ENCODE measurements around the gene ADAMTS7. TPM values are rescaled to one million over a fixed set of nuclear protein-coding genes. Genes with fewer than 3 reads are reported as not detected.
"Not testable (repeated sequence)": the region's sequence is repeated elsewhere in the genome, so short reads cannot be mapped to it uniquely, and the experiment has no call there.

Gene ADAMTS7
- total and polyA plus RNA-seq, 2 donors (not counting 1 experiment from before 2014, with no cell fraction given) = 7.9 TPM

GRCh38 chr15:78796510-78796909 is 14.8 kb downstream of the ADAMTS7 start:
- Histone ChIP-seq H3K36me3 (ENCODE audit: control insufficient read depth, insufficient read depth, low read length) (no peaks in the 10 kb centered on the region), H3K4me3 (replicated peaks in 1 of 4; ENCODE audit: control extremely low read depth in 1 of 4, insufficient read depth in 1 of 4, low read depth in 3 of 4, low read length in 4 of 4) (no peak overlapping the region), H3K9me3 (ENCODE audit: control insufficient read depth, insufficient read depth, low read depth, low read length) (no peaks in the 10 kb centered on the region), H2AFZ (ENCODE audit: low read length) (no peak overlapping the region), H3K4me1 (ENCODE audit: control insufficient read depth, extremely low read depth, insufficient read depth, low read length) (peaks cover 4% of the 10 kb centered on the region), H4K20me1 (ENCODE audit: control insufficient read depth, extremely low read depth, insufficient read depth, low read length) (no peaks in the 10 kb centered on the region), H3K27me3 (ENCODE audit: control insufficient read depth, insufficient read depth, low read length) (no peaks in the 10 kb centered on the region), H3K79me2 (ENCODE audit: control insufficient read depth, insufficient read depth, low read length) (no peaks in the 10 kb centered on the region), H3K9ac (ENCODE audit: insufficient read depth, low read length) (no peak overlapping the region), H3K4me2 (ENCODE audit: extremely low read depth, insufficient read depth, low read length) (no peak overlapping the region), H3K27ac (ENCODE audit: insufficient read depth, low read length) (no peak overlapping the region)
- TF ChIP-seq CTCF (conservative IDR thresholded peaks at IDR 0.05 in 1 of 2, IDR thresholded peaks at IDR 0.05 in 1 of 2; ENCODE audit: low read depth in 1 of 2, low read length in 2 of 2) (no peak), EZH2 (IDR thresholded peaks at IDR 0.05; ENCODE audit: low read length, missing control alignments) (no peak)
- no peak for DNase-seq (ENCODE audit: low read depth in 2 of 2)

GRCh38 chr15:78795043-78795442 is 16.2 kb downstream of the ADAMTS7 start:
- Histone ChIP-seq H3K9me3 (ENCODE audit: control insufficient read depth, insufficient read depth, low read depth, low read length) (no peaks in the 10 kb centered on the region), H3K9ac (ENCODE audit: insufficient read depth, low read length) (no peak overlapping the region), H3K79me2 (ENCODE audit: control insufficient read depth, insufficient read depth, low read length) (no peaks in the 10 kb centered on the region), H3K4me1 (ENCODE audit: control insufficient read depth, extremely low read depth, insufficient read depth, low read length) (peaks cover 4% of the 10 kb centered on the region), H3K4me2 (ENCODE audit: extremely low read depth, insufficient read depth, low read length) (no peak overlapping the region), H3K27me3 (ENCODE audit: control insufficient read depth, insufficient read depth, low read length) (no peaks in the 10 kb centered on the region), H2AFZ (ENCODE audit: low read length) (no peak overlapping the region), H4K20me1 (ENCODE audit: control insufficient read depth, extremely low read depth, insufficient read depth, low read length) (no peaks in the 10 kb centered on the region), H3K4me3 (replicated peaks in 1 of 4; ENCODE audit: control extremely low read depth in 1 of 4, insufficient read depth in 1 of 4, low read depth in 3 of 4, low read length in 4 of 4) (no peak overlapping the region), H3K36me3 (ENCODE audit: control insufficient read depth, insufficient read depth, low read length) (no peaks in the 10 kb centered on the region), H3K27ac (ENCODE audit: insufficient read depth, low read length) (no peak overlapping the region)
- no peak for TF ChIP-seq CTCF (conservative IDR thresholded peaks at IDR 0.05 in 1 of 2, IDR thresholded peaks at IDR 0.05 in 1 of 2; ENCODE audit: low read depth in 1 of 2, low read length in 2 of 2)
- no peak for TF ChIP-seq EZH2 (IDR thresholded peaks at IDR 0.05; ENCODE audit: low read length, missing control alignments)
- DNase-seq (ENCODE audit: low read depth in 2 of 2) = no peak

GRCh38 chr15:78794446-78794845 is 16.8 kb downstream of the ADAMTS7 start:
- not testable (repeated sequence) for H3K9me3 ChIP-seq (ENCODE audit: control insufficient read depth, insufficient read depth, low read depth, low read length); H3K4me1 ChIP-seq (ENCODE audit: control insufficient read depth, extremely low read depth, insufficient read depth, low read length); H3K27me3 ChIP-seq (ENCODE audit: control insufficient read depth, insufficient read depth, low read length); DNase-seq (ENCODE audit: low read depth in 2 of 2); H3K79me2 ChIP-seq (ENCODE audit: control insufficient read depth, insufficient read depth, low read length); H4K20me1 ChIP-seq (ENCODE audit: control insufficient read depth, extremely low read depth, insufficient read depth, low read length); H2AFZ ChIP-seq (ENCODE audit: low read length); H3K36me3 ChIP-seq (ENCODE audit: control insufficient read depth, insufficient read depth, low read length); H3K4me3 ChIP-seq (replicated peaks in 1 of 4; ENCODE audit: control extremely low read depth in 1 of 4, insufficient read depth in 1 of 4, low read depth in 3 of 4, low read length in 4 of 4); H3K9ac ChIP-seq (ENCODE audit: insufficient read depth, low read length); H3K4me2 ChIP-seq (ENCODE audit: extremely low read depth, insufficient read depth, low read length); H3K27ac ChIP-seq (ENCODE audit: insufficient read depth, low read length)

All from fibroblast of lung (primary cell).